Activated T-cell treated with anti-CD3 and anti-CD28 coated beads, Interleukin-2, amount 50 U/mL, for 4 hours (primary cell): Measurements from ENCODE around the gene TMEM237. TPM values are rescaled to one million over a fixed set of nuclear protein-coding genes. Genes with fewer than 3 reads are reported as not detected.

Experiments
- total RNA-seq, 3 donors: library from RNA; stranded (reverse); gene quantifications; one replicate each; pipeline ENCODE4 v1.2.1, GENCODE V29; 2021

The TMEM237 gene
- total RNA-seq, 3 donors from 2014 or later, result 6.8 to 10.9 (median 10.5) TPM

Other genes with a start within 250 kb of the TMEM237 start
- gene TRAK2, start 192.0 kb downstream of the TMEM237 start, total RNA-seq, result 10 to 100 TPM; 18.1 to 18.4 (median 18.4) TPM
- 10 to 100 TPM; 10.8 to 15.9 (median 11.9) TPM for gene STRADB, start 191.8 kb downstream of the TMEM237 start, total RNA-seq
- not detected for gene MPP4, start 55.1 kb upstream of the TMEM237 start, total RNA-seq
- gene ALS2, start 137.4 kb upstream of the TMEM237 start, total RNA-seq, result 10 to 100 TPM; 13.3 to 15.1 (median 14.8) TPM
- gene CDK15, start 163.0 kb upstream of the TMEM237 start, total RNA-seq, result not detected